GM12865 (cell line): ENCODE data around the gene CD300H.
A peak's percentile ranks its signal among the peaks of the same experiment; 100 is the strongest.
"Not testable (repeated sequence)": the region's sequence is repeated elsewhere in the genome, so short reads cannot be mapped to it uniquely, and the experiment has no call there.

Experiments
- DNase-seq: peaks from one replicate; pipeline ENCODE4 v3.0.0; 2010; ENCODE audit warnings: low read depth
- H3K4me3 ChIP-seq: 2 replicates; pipeline ENCODE4 v1.5.1; 2011; ENCODE audit warnings: mild to moderate bottlenecking, low read depth, low read length, control low read depth
- TF ChIP-seq, protein P1 (sequence below): IDR thresholded peaks from 2 replicates; pipeline ENCODE4 v1.5.1; 2011; ENCODE audit warnings: low read length, control low read depth, low read depth, inconsistent platforms; ENCODE audit not compliant: insufficient read depth; ENCODE audit errors: missing control alignments

Gene CD300H

DNA sequence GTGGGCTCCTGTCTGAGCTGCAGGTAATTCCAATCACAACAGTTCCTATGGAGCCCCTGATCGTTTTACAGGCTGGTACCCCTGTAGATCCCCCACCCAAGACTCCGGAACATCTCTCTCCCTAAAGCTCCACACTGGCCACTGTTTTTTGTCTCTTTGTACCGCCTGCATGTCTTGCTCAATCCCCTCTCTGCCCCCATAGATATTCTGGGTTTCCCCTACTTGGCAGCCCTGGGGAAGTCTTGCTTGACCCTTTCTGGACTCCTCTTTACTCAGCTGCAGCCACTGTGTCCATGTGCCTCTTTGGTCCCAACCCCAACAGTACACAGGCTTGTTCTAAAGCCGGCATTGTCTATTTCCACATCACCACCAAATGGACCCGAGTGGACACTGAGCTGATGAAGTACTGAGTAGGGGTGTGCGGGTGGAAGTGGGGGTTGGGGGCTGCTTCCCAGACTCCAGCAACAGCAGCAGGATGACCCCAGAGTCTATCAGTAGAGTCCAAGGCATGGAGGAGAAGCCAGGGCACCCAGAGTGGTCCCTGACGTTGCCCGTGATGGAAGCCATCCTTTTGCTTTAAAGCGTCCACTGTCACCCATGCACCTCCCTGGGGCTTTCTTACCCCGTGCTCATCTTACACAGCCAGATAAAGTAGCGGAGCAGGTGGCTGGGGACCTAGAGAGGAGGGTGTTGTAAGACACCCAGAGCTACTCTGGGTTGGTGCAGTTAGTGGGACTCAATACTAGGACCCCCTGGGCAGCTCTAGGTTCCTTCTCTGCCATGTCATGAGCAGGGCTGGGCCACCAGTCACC lies 42.5 kb downstream of the CD300H start:
- no peak for DNase-seq
- TF ChIP-seq, protein P1, sequence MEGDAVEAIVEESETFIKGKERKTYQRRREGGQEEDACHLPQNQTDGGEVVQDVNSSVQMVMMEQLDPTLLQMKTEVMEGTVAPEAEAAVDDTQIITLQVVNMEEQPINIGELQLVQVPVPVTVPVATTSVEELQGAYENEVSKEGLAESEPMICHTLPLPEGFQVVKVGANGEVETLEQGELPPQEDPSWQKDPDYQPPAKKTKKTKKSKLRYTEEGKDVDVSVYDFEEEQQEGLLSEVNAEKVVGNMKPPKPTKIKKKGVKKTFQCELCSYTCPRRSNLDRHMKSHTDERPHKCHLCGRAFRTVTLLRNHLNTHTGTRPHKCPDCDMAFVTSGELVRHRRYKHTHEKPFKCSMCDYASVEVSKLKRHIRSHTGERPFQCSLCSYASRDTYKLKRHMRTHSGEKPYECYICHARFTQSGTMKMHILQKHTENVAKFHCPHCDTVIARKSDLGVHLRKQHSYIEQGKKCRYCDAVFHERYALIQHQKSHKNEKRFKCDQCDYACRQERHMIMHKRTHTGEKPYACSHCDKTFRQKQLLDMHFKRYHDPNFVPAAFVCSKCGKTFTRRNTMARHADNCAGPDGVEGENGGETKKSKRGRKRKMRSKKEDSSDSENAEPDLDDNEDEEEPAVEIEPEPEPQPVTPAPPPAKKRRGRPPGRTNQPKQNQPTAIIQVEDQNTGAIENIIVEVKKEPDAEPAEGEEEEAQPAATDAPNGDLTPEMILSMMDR = no peak
- no peak overlapping the region for H3K4me3 ChIP-seq

DNA sequence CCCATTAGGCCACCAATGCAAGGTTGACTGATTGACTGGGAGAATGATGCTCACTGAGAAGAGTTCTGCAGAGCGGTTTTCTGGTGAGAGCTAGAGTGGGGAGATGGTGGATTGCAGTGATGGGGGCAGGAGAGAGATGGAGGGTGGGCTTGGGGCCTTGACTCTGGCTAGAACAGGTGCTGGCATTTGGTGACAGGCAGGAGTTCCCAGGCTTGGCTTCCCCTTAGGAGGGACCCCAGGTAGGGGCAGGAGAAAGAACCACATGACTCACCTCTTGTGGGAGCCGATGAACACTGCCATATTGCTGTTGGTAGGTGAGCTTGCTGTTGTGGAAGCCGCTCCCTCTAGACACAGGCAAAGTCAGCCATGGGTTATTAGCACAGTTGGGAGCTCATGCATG lies 44.0 kb downstream of the CD300H start:
- TF ChIP-seq, protein P1 = no peak
- DNase-seq = no peak
- H3K4me3 ChIP-seq = no peak overlapping the region

DNA sequence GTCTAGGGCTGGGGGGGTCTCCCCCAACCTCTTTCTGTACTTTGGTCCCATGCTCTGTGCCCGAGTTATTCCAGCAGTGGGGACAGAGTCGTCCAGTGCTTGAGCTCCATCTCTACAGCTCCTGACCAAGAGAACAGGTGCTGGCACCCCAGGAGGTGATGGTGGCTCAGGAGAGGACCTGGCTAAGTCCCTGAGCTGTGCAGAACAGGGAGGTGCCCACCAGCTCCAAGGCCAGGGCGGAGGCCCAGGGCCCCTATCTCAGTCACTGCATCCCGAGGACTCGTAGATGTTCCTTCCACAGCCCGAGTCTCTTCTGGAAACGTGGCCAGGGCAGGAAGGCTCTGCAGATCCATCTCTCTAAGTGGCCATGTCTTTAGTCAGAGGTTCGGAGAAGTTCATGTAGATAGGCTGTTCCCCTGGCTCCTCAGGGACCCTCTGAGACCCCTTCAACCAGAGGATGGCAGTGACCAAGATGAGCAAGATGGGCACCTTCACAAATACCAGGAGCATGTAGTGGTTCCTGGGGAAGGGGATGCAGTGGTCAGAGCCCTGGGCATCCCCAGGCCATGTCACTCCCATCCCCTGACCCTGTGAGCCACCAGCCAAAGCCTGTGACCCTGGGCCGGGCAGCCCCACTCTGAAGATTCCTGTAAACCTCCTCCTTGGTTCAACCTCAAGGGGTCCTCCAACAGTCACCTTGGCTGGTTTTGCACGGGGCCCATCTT lies 44.8 kb downstream of the CD300H start:
- H3K4me3 ChIP-seq = no peak overlapping the region
- no peak for DNase-seq
- TF ChIP-seq, protein P1 = no peak

DNA sequence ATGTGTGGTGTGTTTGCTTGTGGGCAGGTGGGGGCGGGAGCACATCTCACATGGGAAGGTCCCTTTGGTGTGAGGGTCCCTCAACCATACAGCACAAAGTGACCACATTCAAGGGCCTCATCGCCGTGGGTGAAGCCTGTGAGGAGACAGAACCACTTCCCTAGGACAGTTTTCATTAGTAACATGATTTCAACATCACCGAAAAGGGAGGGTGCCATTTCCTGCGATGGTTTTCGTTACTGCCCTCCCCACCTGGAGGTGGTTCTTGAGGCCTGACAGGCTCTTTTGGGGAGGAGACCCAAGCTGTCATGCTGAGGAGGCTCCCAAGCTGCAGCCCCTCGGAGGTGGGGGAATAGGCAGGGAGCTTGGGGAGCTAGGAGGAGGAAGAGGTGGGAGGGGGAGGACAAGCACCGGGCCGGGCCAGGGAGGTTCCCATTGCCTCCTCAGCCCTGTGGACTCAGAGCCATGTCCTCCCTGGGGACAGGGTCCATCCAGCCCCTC lies 45.6 kb downstream of the CD300H start:
- no peak overlapping the region for H3K4me3 ChIP-seq
- TF ChIP-seq, protein P1 = no peak
- peak; percentile 27 for DNase-seq

DNA sequence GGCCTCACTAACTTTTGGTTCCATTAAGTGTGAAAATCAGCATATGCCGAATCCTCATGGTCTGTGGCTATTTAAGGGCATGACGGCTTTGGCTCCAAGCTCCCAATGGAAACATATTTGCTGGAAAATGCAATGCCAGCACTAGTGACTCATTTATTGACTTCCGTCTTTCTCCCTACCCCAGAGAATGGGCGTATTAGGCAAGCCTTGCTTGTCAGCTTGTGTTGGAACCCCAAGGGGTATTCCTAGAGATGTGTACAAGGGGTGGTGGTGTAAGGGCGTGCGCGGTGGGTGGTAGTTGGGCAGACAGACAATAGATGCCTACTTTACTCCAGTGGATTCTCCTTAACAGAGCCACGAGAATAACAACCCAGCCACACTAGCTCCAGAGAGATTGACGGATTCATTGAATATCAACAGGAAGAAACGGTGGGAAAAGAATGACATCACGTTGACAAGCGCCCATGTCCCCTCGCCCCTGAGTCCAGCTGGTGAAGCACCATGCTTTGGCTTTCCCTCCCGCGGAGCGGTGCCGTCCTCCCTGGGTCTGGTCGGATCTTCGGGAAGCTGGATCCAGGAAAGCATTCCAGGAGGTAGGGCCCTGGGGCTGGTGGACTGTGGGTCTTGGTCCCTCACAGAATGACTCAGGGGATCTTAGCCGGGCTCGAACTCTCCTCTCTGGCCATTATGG lies 46.4 kb downstream of the CD300H start:
- H3K4me3 ChIP-seq = no peak overlapping the region
- TF ChIP-seq, protein P1 = no peak
- no peak for DNase-seq

DNA sequence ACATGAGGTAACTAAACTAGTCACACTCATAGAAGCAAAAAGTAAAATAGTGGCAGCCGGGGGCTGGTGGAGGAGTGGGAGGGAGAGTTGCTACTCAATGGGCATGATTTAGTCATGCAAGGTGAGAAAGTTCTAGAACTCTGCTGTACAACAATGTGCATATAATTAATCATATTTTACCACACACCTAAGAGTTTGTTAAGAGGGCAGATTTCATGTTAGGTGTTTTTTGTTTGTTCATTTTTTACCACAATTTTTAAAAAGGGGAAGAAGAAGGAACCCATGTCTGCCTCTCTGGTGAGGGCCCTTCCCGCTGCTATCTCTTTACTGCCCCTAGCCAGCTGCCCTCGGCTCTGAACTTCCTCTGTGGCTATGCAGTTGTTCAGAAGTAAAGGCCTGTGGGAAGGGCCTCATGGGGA lies 47.3 kb downstream of the CD300H start:
- DNase-seq = peak; percentile 10
- H3K4me3 ChIP-seq = no peak overlapping the region
- TF ChIP-seq, protein P1 = no peak

DNA sequence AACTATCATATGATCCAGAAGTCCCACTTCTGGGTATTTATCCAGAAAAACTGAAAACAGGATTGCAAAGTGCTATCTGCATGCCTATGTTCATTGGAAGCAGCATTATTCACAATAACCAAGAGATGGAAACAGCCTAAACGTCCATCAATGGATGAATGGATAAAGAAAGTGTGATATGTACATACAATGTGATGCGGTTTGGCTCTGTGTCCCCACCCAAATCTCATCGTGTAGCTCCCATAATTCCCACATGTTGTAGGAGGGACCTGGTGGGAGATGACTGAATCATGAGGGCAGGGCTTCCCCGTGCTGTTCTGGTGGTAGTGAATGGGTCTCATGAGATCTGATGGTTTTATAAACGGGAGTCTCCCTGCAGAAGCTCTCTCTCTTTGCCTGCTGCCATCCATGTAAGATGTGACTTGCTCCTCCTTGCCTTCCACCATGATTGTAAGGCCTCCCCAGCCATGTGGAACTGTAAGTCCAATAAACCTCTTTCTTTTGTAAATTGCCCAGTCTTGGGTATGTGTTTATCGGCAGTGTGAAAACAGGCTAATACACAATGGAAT lies 48.8 kb downstream of the CD300H start:
- not testable (repeated sequence) for DNase-seq, H3K4me3 ChIP-seq
